H1 (cell line): Measurements from ENCODE around the gene TNNI2. TPM values are rescaled to one million over a fixed set of nuclear protein-coding genes. Genes with fewer than 3 reads are reported as not detected.

Experiments used
- CTCF ChIA-PET: fragments of 300-600 bp; sonication (Branson Sonifier 250); formaldehyde crosslinking; loops from one replicate; lab custom pipeline; 2021; ENCODE audit not compliant: partially characterized antibody; lab: Charles Lee
- POLR2A ChIA-PET: fragments of 300-600 bp; sonication (Branson Sonifier 250); formaldehyde crosslinking; loops from one replicate; lab custom pipeline; 2021; ENCODE audit warnings: inconsistent platforms; ENCODE audit not compliant: partially characterized antibody; lab: Charles Lee
- DNase-seq, 2 experiments: peaks; one replicate each; pipeline versions ENCODE4 v3.0.0 to v3.0.0-alpha.2; 2010 to 2022; ENCODE audit warnings: low spot score in 2 of 2, low read depth in 1 of 2, mixed read lengths in 1 of 2
- FAIRE-seq: peaks from 2 replicates; lab custom pipeline; 2011; peaks lifted over from hg19 to GRCh38; lab: Jason Lieb, UNC
- H2AFZ ChIP-seq: 2 replicates; pipeline ENCODE4 v1.8.1; 2012; ENCODE audit warnings: low read length, inconsistent platforms
- H2AK5ac ChIP-seq: 2 replicates; pipeline ENCODE4 v1.6.1; 2013; ENCODE audit warnings: low read depth, low read length
- H2BK120ac ChIP-seq: replicated peaks from 2 replicates; pipeline ENCODE3; 2013; ENCODE audit warnings: low read depth, low read length, inconsistent platforms
- H2BK12ac ChIP-seq: 2 replicates; pipeline ENCODE4 v1.6.1; 2013; ENCODE audit warnings: low read depth, low read length
- H2BK15ac ChIP-seq: 2 replicates; pipeline ENCODE4 v1.6.1; 2013; ENCODE audit warnings: low read length
- H2BK20ac ChIP-seq: 2 replicates; pipeline ENCODE4 v1.6.1; 2013; ENCODE audit warnings: low read length
- H2BK5ac ChIP-seq: 2 replicates; pipeline ENCODE4 v1.6.1; 2013; ENCODE audit warnings: low read depth, low read length
- H3K14ac ChIP-seq: 2 replicates; pipeline ENCODE4 v1.6.1; 2013; ENCODE audit warnings: inconsistent platforms; ENCODE audit not compliant: insufficient read length
- H3K18ac ChIP-seq: 2 replicates; pipeline ENCODE4 v1.6.1; 2013; ENCODE audit warnings: low read length; ENCODE audit errors: extremely low read depth
- H3K23ac ChIP-seq: 2 replicates; pipeline ENCODE4 v1.6.1; 2013; ENCODE audit warnings: inconsistent platforms; ENCODE audit not compliant: insufficient read length
- H3K23me2 ChIP-seq: 2 replicates; pipeline ENCODE4 v1.6.1; 2013; ENCODE audit warnings: low read depth, low read length
- H3K27ac ChIP-seq: 2 replicates; pipeline ENCODE4 v1.6.1; 2011; ENCODE audit warnings: low read depth, low read length, inconsistent platforms
- H3K27me3 ChIP-seq, 4 experiments: replicated peaks in 1 of 4; 1 replicate in 1 of 4; 2 replicates in 3 of 4; pipeline versions ENCODE4 v1.6.1 to v1.8.1; 2011 to 2013; ENCODE audit warnings: low read length in 3 of 4, mild to moderate bottlenecking in 3 of 4, inconsistent platforms in 2 of 4, mixed read lengths in 2 of 4, moderate library complexity in 1 of 4; ENCODE audit not compliant: control insufficient read depth in 3 of 4, insufficient read depth in 3 of 4; ENCODE audit errors: extremely low read depth in 1 of 4
- H3K36me3 ChIP-seq, 4 experiments: 2 replicates each; pipeline versions ENCODE4 v1.6.1 to v1.8.1; 2011 to 2013; ENCODE audit warnings: mild to moderate bottlenecking in 4 of 4, low read length in 3 of 4, moderate library complexity in 2 of 4, control low read depth in 1 of 4, inconsistent platforms in 1 of 4; ENCODE audit not compliant: insufficient read depth in 4 of 4, control insufficient read depth in 2 of 4
- H3K4ac ChIP-seq: replicated peaks from 2 replicates; pipeline ENCODE3; 2013; ENCODE audit warnings: low read length, low read depth, mixed read lengths, inconsistent platforms; ENCODE audit not compliant: insufficient read length
- H3K4me1 ChIP-seq, 4 experiments: replicated peaks in 1 of 4; 1 replicate in 1 of 4; 2 replicates in 3 of 4; pipeline versions ENCODE4 v1.6.1 to v1.8.1; 2011 to 2013; ENCODE audit warnings: low read length in 3 of 4, inconsistent platforms in 2 of 4, mixed read lengths in 1 of 4; ENCODE audit not compliant: insufficient read depth in 4 of 4, control insufficient read depth in 3 of 4
- H3K4me2 ChIP-seq, 2 experiments: 2 replicates each; pipeline versions ENCODE4 v1.6.1 to v1.8.1; 2011 to 2013; ENCODE audit warnings: low read depth in 2 of 2, low read length in 2 of 2, control low read depth in 1 of 2, inconsistent platforms in 1 of 2, mild to moderate bottlenecking in 1 of 2; ENCODE audit not compliant: insufficient read depth in 1 of 2
- H3K4me3 ChIP-seq, 4 experiments: fragments of 200-600, 300-600 bp in 1 of 4; sonication (generic), shearing (Covaris generic), sonication (Bioruptor Twin) in 1 of 4; 2 replicates each; pipeline versions ENCODE4 v1.5.1 to v1.8.1; 2011 to 2016; ENCODE audit warnings: low read length in 4 of 4, low read depth in 3 of 4, control low read depth in 2 of 4, inconsistent platforms in 2 of 4, mild to moderate bottlenecking in 2 of 4, mixed read lengths in 1 of 4, moderate library complexity in 1 of 4; ENCODE audit not compliant: insufficient read depth in 2 of 4; ENCODE audit errors: extremely low read depth in 1 of 4
- H3K56ac ChIP-seq: replicated peaks from 2 replicates; pipeline ENCODE3; 2013; ENCODE audit warnings: low read depth, mild to moderate bottlenecking, mixed read lengths, low read length, inconsistent platforms; ENCODE audit not compliant: insufficient read length
- H3K79me1 ChIP-seq: 2 replicates; pipeline ENCODE4 v1.6.1; 2013; ENCODE audit warnings: low read depth, low read length, control low read depth
- H3K79me2 ChIP-seq, 2 experiments: 2 replicates each; pipeline versions ENCODE4 v1.6.1 to v1.8.1; 2012 to 2013; ENCODE audit warnings: low read length in 2 of 2, mild to moderate bottlenecking in 2 of 2, inconsistent platforms in 1 of 2; ENCODE audit not compliant: insufficient read depth in 2 of 2, control insufficient read depth in 1 of 2
- H3K9ac ChIP-seq, 4 experiments: replicated peaks in 1 of 4; 1 replicate in 1 of 4; 2 replicates in 3 of 4; pipeline versions ENCODE4 v1.6.1 to v1.8.1; 2011 to 2013; ENCODE audit warnings: low read depth in 3 of 4, low read length in 3 of 4, control low read depth in 2 of 4, mild to moderate bottlenecking in 2 of 4, moderate library complexity in 2 of 4, inconsistent platforms in 1 of 4; ENCODE audit errors: extremely low read depth in 1 of 4
- H3K9me3 ChIP-seq, 2 experiments: 2 replicates each; pipeline versions ENCODE4 v1.6.1 to v1.8.1; 2012 to 2013; ENCODE audit warnings: mild to moderate bottlenecking in 2 of 2, moderate library complexity in 2 of 2, control low read depth in 1 of 2, inconsistent platforms in 1 of 2, low read depth in 1 of 2, low read length in 1 of 2, mixed read lengths in 1 of 2; ENCODE audit not compliant: insufficient read depth in 2 of 2
- H4K20me1 ChIP-seq, 2 experiments: replicated peaks in 1 of 2; 2 replicates each; pipeline versions ENCODE3 to v1.8.1; 2011 to 2013; ENCODE audit warnings: inconsistent platforms in 2 of 2, low read length in 2 of 2, mild to moderate bottlenecking in 1 of 2; ENCODE audit not compliant: insufficient read depth in 2 of 2, control insufficient read depth in 1 of 2
- H4K5ac ChIP-seq: 2 replicates; pipeline ENCODE4 v1.6.1; 2013; ENCODE audit warnings: low read length, low read depth, mixed read lengths, inconsistent platforms; ENCODE audit not compliant: insufficient read length
- H4K8ac ChIP-seq: 2 replicates; pipeline ENCODE4 v1.8.0; 2013; ENCODE audit warnings: mild to moderate bottlenecking, moderate library complexity, low read length, inconsistent platforms; ENCODE audit not compliant: insufficient read depth; ENCODE audit errors: extremely low read depth
- H4K91ac ChIP-seq: replicated peaks from 2 replicates; pipeline ENCODE3; 2013; ENCODE audit warnings: low read length, mixed read lengths, inconsistent platforms; ENCODE audit not compliant: insufficient read length
- ASH2L ChIP-seq: fragments of 200-600, 300-600 bp; sonication (generic); IDR thresholded peaks from one replicate; pipeline ENCODE4 v1.7.1; 2017; ENCODE audit warnings: low read length
- CHD1 ChIP-seq: IDR thresholded peaks from 2 replicates; pipeline ENCODE4 v1.6.1; 2012; ENCODE audit warnings: low read depth, low read length, improper control_type of control experiment
- EP300 ChIP-seq, 2 experiments: IDR thresholded peaks; 1 replicate in 1 of 2; 2 replicates in 1 of 2; pipeline ENCODE4 v1.6.1; 2011 to 2012; ENCODE audit warnings: low read depth in 2 of 2, low read length in 2 of 2, mild to moderate bottlenecking in 2 of 2, borderline replicate concordance in 1 of 2, inconsistent platforms in 1 of 2, moderate library complexity in 1 of 2
- MAX ChIP-seq: IDR thresholded peaks from 2 replicates; pipeline ENCODE4 v1.6.1; 2012; ENCODE audit warnings: inconsistent platforms
- NANOG ChIP-seq: IDR thresholded peaks from 2 replicates; pipeline ENCODE4 v1.6.1; 2011; ENCODE audit warnings: low read length, low read depth, mild to moderate bottlenecking, inconsistent platforms; ENCODE audit not compliant: insufficient read depth, poor library complexity, severe bottlenecking
- POU5F1 ChIP-seq: IDR thresholded peaks from 2 replicates; pipeline ENCODE4 v1.6.1; 2011; ENCODE audit warnings: low read depth, mild to moderate bottlenecking, low read length, moderate library complexity
- RAD21 ChIP-seq, 2 experiments: IDR thresholded peaks in 1 of 2; conservative IDR thresholded peaks in 1 of 2; 2 replicates each; pipeline ENCODE4 v1.6.1; 2011; ENCODE audit warnings: low read depth in 2 of 2, low read length in 2 of 2, improper control_type of control experiment in 1 of 2, inconsistent platforms in 1 of 2, mild to moderate bottlenecking in 1 of 2, moderate library complexity in 1 of 2
- RXRA ChIP-seq: IDR thresholded peaks from 2 replicates; pipeline ENCODE4 v1.6.1; 2011; ENCODE audit warnings: low read depth, mild to moderate bottlenecking, low read length, moderate library complexity; ENCODE audit not compliant: insufficient read depth
- SIRT6 ChIP-seq: IDR thresholded peaks from one replicate; pipeline ENCODE4 v1.7.1; 2012; ENCODE audit warnings: low read length, inconsistent platforms
- SRF ChIP-seq: IDR thresholded peaks from 2 replicates; pipeline ENCODE4 v1.6.1; 2011; ENCODE audit warnings: mild to moderate bottlenecking, low read depth, low read length, moderate library complexity
- TAF1 ChIP-seq: IDR thresholded peaks from 2 replicates; pipeline ENCODE4 v1.6.1; 2011; ENCODE audit warnings: mild to moderate bottlenecking, low read depth, low read length
- TEAD4 ChIP-seq: IDR thresholded peaks from 2 replicates; pipeline ENCODE4 v1.6.1; 2012; ENCODE audit warnings: low read depth, low read length, inconsistent platforms, mixed read lengths
- USF2 ChIP-seq: IDR thresholded peaks from 2 replicates; pipeline ENCODE4 v1.6.1; 2011; ENCODE audit warnings: low read length, improper control_type of control experiment
- WGBS, 2 experiments: shearing (Covaris generic) in 1 of 2; methylation state at CpG; one replicate each; pipeline versions ENCODE4 v1.1.6 to v1.1.7; 2013 to 2015; ENCODE audit warnings: low lambda C conversion rate in 2 of 2, mixed read lengths in 2 of 2, inconsistent platforms in 1 of 2, low coverage in 1 of 2, missing lambda C conversion rate in 1 of 2; ENCODE audit not compliant: insufficient replicate concordance in 2 of 2, insufficient coverage in 1 of 2, insufficient read length in 1 of 2; ENCODE audit errors: extremely low coverage in 1 of 2, missing lambda C conversion rate in 1 of 2; 5-methylcytosine and 5-hydroxymethylcytosine counted together
- polyA plus RNA-seq, 7 experiments: library from polyadenylated mRNA; depleted of rRNA in 3 of 7; stranded (reverse) in 5 of 7; unstranded in 2 of 7; fragments of >200 nt in 5 of 7; fragments of 200-250 nt in 2 of 7; gene quantifications; 1 replicate in 5 of 7; 2 replicates in 1 of 7; 4 replicates in 1 of 7; pipeline versions ENCODE4 v1.2.1 to v1.2.3, GENCODE V29; 2011 to 2013; ENCODE audit warnings: missing spikeins in 2 of 7, mixed read lengths in 2 of 7
- total RNA-seq: library from RNA; stranded (reverse); fragmentation: NEBNext Ultra II Directional; extraction: Animal tissue kit (Norgen Biotek cat#: 25700); gene quantifications from 2 replicates; pipeline ENCODE4 v1.2.1, GENCODE V29; 2021

Gene TNNI2
- total and polyA plus RNA-seq, 2 of the 8 experiments (the other 6 are each of a cell fraction or from before 2014, with no cell fraction given): not detected

GRCh38 chr11:1852877-1853276, 14.1 kb downstream of the TNNI2 start, which contains the start of gene LSP1:
Gene LSP1 (plus strand): TSS chr11:1853084. CDS start chr11:1853145, 61 bp downstream.
- no peak within 1 kb of the TSS for H2AFZ ChIP-seq
- no peak within 1 kb of the TSS for H3K4me2 ChIP-seq
- H2BK15ac ChIP-seq: no peak within 1 kb of the TSS
- no peaks in the 10 kb centered on the region for H3K36me3 ChIP-seq
- FAIRE-seq (no peak), DNase-seq (no peak)
- H3K27ac ChIP-seq: no peak within 1 kb of the TSS
- 90% methylated on average over 17 of the region's 18 CpGs; no CpG with 5 or more reads in 1 of the 2 experiments for WGBS, 2 experiments
- no peaks in the 10 kb centered on the region for H3K23me2 ChIP-seq
- ChIA-PET POLR2A (no interaction called here), CTCF (interaction anchor here (0.8 to 15.7 kb wide), 7 partner anchors 16 to 301 kb away, joined by 3 to 232 read pairs (median 5); no protein-coding TSS in a partner anchor)
- H2BK20ac ChIP-seq: no peak within 1 kb of the TSS
- H4K5ac ChIP-seq: no peak within 1 kb of the TSS
- no peak within 1 kb of the TSS for H4K91ac ChIP-seq
- H3K4me1 ChIP-seq: no peaks in the 10 kb centered on the region
- no peak within 1 kb of the TSS for H2AK5ac ChIP-seq
- H4K20me1 ChIP-seq: no peaks in the 10 kb centered on the region
- H3K18ac ChIP-seq: no peak within 1 kb of the TSS
- no peak within 1 kb of the TSS for H2BK5ac ChIP-seq
- no peaks in the 10 kb centered on the region for H3K79me1 ChIP-seq
- peak within 1 kb of the TSS; percentile 57 for H4K8ac ChIP-seq
- H2BK120ac ChIP-seq: no peak within 1 kb of the TSS
- no peak within 1 kb of the TSS for H3K23ac ChIP-seq
- H3K79me2 ChIP-seq: no peaks in the 10 kb centered on the region
- H3K9me3 ChIP-seq: no peaks in the 10 kb centered on the region
- H3K27me3 ChIP-seq: no peaks in the 10 kb centered on the region
- no peak within 1 kb of the TSS for H3K14ac ChIP-seq
- H3K4me3 ChIP-seq: no peak within 1 kb of the TSS
- no peak within 1 kb of the TSS for H3K9ac ChIP-seq
- no peak within 1 kb of the TSS for H2BK12ac ChIP-seq
- H3K56ac ChIP-seq: no peak within 1 kb of the TSS
- H3K4ac ChIP-seq: no peak within 1 kb of the TSS
- no peak for TF ChIP-seq NANOG
- no peak for TF ChIP-seq TEAD4
- TF ChIP-seq SIRT6: no peak
- no peak for TF ChIP-seq RAD21 (IDR thresholded peaks at IDR 0.05 in 1 of 2, conservative IDR thresholded peaks at IDR 0.05 in 1 of 2; ENCODE audit: low read depth in 2 of 2, low read length in 2 of 2)
- no peak for TF ChIP-seq ASH2L
- no peak for TF ChIP-seq MAX
- TF ChIP-seq CHD1: no peak
- TF ChIP-seq TAF1: no peak
- TF ChIP-seq USF2: no peak
- no peak for TF ChIP-seq EP300 (IDR thresholded peaks at IDR 0.05; ENCODE audit: borderline replicate concordance in 1 of 2, low read depth in 2 of 2, low read length in 2 of 2)
- no peak for TF ChIP-seq RXRA
- no peak for TF ChIP-seq SRF
- TF ChIP-seq POU5F1: no peak
